Right lobe of liver (tissue), 4 donors: ENCODE results near the gene HOXD10.

ENCODE experiments used
- POLR2A ChIP-seq: fragments of 450-650 bp; IDR thresholded peaks from one replicate; pipeline ENCODE4 v1.6.1; 2017; ENCODE audit warnings: antibody characterized with exemption, mild to moderate bottlenecking
- TF ChIP-seq, protein P1 (sequence below), 4 donors: fragments of 200-600 bp in 3 of 4; fragments of 450-650 bp in 1 of 4; IDR thresholded peaks; one replicate each; pipeline versions ENCODE4 v1.5.1 to v1.8.0; 2016 to 2022; ENCODE audit warnings: antibody characterized with exemption in 4 of 4, mild to moderate bottlenecking in 2 of 4
- donor health status: DM: no; HTN: no; CAD: no.
- donor health status: DM: no; HTN: no; CAD: no.
- donor health status: DM: no; HTN: yes; CAD: no.

GRCh38 chr2:176103742-176104315 is 12.7 kb upstream of the HOXD10 start:
- TF ChIP-seq, protein P1, sequence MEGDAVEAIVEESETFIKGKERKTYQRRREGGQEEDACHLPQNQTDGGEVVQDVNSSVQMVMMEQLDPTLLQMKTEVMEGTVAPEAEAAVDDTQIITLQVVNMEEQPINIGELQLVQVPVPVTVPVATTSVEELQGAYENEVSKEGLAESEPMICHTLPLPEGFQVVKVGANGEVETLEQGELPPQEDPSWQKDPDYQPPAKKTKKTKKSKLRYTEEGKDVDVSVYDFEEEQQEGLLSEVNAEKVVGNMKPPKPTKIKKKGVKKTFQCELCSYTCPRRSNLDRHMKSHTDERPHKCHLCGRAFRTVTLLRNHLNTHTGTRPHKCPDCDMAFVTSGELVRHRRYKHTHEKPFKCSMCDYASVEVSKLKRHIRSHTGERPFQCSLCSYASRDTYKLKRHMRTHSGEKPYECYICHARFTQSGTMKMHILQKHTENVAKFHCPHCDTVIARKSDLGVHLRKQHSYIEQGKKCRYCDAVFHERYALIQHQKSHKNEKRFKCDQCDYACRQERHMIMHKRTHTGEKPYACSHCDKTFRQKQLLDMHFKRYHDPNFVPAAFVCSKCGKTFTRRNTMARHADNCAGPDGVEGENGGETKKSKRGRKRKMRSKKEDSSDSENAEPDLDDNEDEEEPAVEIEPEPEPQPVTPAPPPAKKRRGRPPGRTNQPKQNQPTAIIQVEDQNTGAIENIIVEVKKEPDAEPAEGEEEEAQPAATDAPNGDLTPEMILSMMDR (IDR thresholded peaks at IDR 0.05), result no peak
- TF ChIP-seq POLR2A, result no peak
